Lung (tissue), 12 donors: ENCODE results near the gene SNX9. TPM values are rescaled to one million over a fixed set of nuclear protein-coding genes. Genes with fewer than 3 reads are reported as not detected.
"Not testable (repeated sequence)": the region's sequence is repeated elsewhere in the genome, so short reads cannot be mapped to it uniquely, and the experiment has no call there.

ENCODE experiments used
- ATAC-seq: fragments of 200-7000 bp; cut with Tn5 transposase; one replicate; pipeline ENCODE4 v1.9.1; 2020; ENCODE audit warnings: moderate number of reproducible peaks; ENCODE audit not compliant: insufficient read depth, low FRiP score
- DNase-seq, 3 donors: peaks; one replicate each; pipeline ENCODE4 v3.0.0-alpha.2; 2013 to 2017
- H3K27ac ChIP-seq, 2 donors: one replicate each; pipeline ENCODE4 v1.5.1; 2013; ENCODE audit warnings: mild to moderate bottlenecking in 2 of 2, moderate library complexity in 2 of 2, control low read depth in 1 of 2, inconsistent platforms in 1 of 2, low read depth in 1 of 2, low read length in 1 of 2
- H3K27me3 ChIP-seq, 3 donors: one replicate each; pipeline ENCODE4 v1.5.1; 2013; ENCODE audit warnings: low read length in 2 of 3; ENCODE audit not compliant: control insufficient read depth in 3 of 3, insufficient read depth in 3 of 3
- H3K36me3 ChIP-seq, 4 donors: one replicate each; pipeline ENCODE4 v1.5.1; 2013; ENCODE audit warnings: low read length in 4 of 4, mild to moderate bottlenecking in 1 of 4, moderate library complexity in 1 of 4; ENCODE audit not compliant: control insufficient read depth in 4 of 4, insufficient read depth in 4 of 4
- H3K4me1 ChIP-seq, 5 donors: one replicate each; pipeline ENCODE4 v1.5.1; 2013; ENCODE audit warnings: low read length in 5 of 5, mild to moderate bottlenecking in 2 of 5, moderate library complexity in 1 of 5; ENCODE audit not compliant: control insufficient read depth in 5 of 5, insufficient read depth in 5 of 5
- H3K4me3 ChIP-seq: one replicate; pipeline ENCODE4 v1.5.1; 2013; ENCODE audit warnings: mild to moderate bottlenecking, control low read depth, moderate library complexity
- H3K9ac ChIP-seq, 2 donors: one replicate each; pipeline ENCODE4 v1.5.1; 2013; ENCODE audit warnings: low read length in 2 of 2, control low read depth in 1 of 2; ENCODE audit not compliant: insufficient read depth in 1 of 2
- H3K9me3 ChIP-seq, 4 donors: one replicate each; pipeline ENCODE4 v1.5.1; 2013; ENCODE audit warnings: low read length in 3 of 4, mild to moderate bottlenecking in 1 of 4, moderate library complexity in 1 of 4; ENCODE audit not compliant: control insufficient read depth in 4 of 4, insufficient read depth in 3 of 4
- WGBS, 2 donors: extraction: QIAGEN DNeasy Blood & Tissue Kit; methylation state at CpG; one replicate each; pipeline ENCODE4 v1.1.7; 2013; 5-methylcytosine and 5-hydroxymethylcytosine counted together
- polyA plus RNA-seq, 2 donors: library from polyadenylated mRNA; stranded (reverse); fragments of 200-250 nt; gene quantifications; one replicate each; pipeline ENCODE4 v1.2.1, GENCODE V29; 2013
- total RNA-seq, 2 donors: library from RNA; depleted of rRNA in 1 of 2; stranded (reverse); fragments of >200 nt in 1 of 2; gene quantifications; one replicate each; pipeline ENCODE4 v1.2.1, GENCODE V29; 2014 to 2021
- TF ChIP-seq, protein P1 (sequence below): IDR thresholded peaks from 2 replicates; pipeline ENCODE4 v1.5.1; 2012; ENCODE audit warnings: mild to moderate bottlenecking; ENCODE audit errors: control extremely low read depth, extremely low read depth
- donor health status: control.
- donor health status: control.
- donor health status: Bipolar disorder and iron deficiency.
- donor health status: healthy.
- donor health status: DM: yes; HTN: yes; CAD: no.

SNX9 gene
- total and polyA plus RNA-seq, 4 donors: 13.8 to 35.0 (median 23.8) TPM

DNA sequence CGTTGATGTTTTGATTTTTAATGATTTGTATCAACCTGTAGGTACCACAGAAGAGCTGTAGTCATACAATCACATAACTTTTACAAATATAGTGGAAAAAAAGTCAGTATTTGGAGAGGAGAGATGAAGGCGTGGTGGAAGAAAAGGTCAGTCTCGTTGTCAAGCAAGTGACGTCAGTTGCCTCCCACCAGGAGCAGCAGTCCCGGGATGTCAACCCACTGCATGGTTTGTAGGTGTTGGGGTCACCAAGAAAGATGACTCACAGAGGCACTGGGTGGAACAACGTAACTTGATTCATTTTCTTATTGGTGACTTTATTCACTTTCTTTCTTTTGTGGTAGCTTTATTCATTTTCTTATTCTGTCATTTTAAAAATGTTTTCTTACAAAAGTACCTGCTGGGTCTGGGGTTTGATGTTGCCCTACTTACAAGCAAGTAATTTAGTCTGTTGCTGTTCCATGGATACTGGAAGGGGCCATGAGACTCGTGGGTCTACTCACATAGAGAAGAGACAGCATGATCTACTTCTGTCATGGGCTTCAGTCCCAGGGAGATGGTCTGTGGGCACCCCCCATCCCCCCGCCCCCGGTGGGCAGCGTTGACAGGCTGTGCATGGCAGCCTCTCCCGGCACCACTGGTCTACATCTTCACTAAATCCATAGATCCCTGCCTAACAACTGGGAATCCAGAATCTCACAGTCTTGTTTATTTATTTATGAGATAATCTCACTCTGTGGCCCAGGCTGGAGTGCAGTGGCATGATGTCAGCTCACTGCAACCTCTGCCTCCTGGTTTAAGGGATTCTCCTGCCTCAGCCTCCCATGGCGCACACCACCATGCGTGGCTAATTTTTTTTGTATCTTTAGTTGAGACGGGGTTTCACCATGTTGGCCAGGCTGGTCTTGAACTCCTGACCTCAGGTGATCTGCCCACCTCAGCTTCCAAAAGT is 122.2 kb downstream of the SNX9 start:
- Histone ChIP-seq H3K9me3 (peaks cover 0 to 4% (median 0%) of the 10 kb centered on the region in 4 donors), H3K27ac (no peak overlapping the region), H3K36me3 (peaks cover 5 to 30% (median 13%) of the 10 kb centered on the region in 4 donors), H3K4me1 (no peaks in the 10 kb centered on the region), H3K4me3 (no peak overlapping the region), H3K9ac (no peak overlapping the region), H3K27me3 (no peaks in the 10 kb centered on the region)
- DNase-seq (no peak), ATAC-seq (no peak)
- TF ChIP-seq, protein P1, sequence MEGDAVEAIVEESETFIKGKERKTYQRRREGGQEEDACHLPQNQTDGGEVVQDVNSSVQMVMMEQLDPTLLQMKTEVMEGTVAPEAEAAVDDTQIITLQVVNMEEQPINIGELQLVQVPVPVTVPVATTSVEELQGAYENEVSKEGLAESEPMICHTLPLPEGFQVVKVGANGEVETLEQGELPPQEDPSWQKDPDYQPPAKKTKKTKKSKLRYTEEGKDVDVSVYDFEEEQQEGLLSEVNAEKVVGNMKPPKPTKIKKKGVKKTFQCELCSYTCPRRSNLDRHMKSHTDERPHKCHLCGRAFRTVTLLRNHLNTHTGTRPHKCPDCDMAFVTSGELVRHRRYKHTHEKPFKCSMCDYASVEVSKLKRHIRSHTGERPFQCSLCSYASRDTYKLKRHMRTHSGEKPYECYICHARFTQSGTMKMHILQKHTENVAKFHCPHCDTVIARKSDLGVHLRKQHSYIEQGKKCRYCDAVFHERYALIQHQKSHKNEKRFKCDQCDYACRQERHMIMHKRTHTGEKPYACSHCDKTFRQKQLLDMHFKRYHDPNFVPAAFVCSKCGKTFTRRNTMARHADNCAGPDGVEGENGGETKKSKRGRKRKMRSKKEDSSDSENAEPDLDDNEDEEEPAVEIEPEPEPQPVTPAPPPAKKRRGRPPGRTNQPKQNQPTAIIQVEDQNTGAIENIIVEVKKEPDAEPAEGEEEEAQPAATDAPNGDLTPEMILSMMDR: no peak
- WGBS, 2 donors: 88 to 93% methylated on average over 14 of the region's 14 CpGs

DNA sequence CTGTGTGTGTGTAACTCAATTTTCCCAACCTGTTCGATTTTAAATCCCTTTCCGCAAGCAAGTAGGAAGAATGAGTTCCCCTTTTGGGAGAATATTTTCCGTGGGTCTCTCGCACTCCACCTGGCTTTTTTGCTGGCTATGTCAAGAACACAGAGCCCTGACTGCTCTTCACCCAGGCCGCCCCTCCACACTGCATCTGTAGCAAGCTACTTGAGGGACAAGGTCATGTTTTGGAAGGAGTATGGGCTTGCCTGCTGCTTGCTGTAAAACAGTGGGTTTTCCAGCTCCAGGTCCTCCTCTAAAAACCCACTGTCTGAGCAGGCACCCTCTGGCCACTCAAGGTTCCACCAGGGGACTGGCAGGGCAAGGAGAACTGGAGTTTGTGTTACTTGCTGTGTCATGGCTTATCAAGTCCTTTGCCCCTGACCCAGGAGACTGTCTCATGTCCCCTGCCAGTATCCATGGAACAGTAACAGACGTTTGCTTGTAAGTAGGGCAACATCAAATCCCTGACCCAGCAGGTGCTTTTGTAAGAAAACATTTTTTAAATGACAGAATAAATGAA is 123.1 kb downstream of the SNX9 start:
- 90 to 94% methylated on average over 6 of the region's 6 CpGs for WGBS, 2 donors
- TF ChIP-seq, protein P1: no peak
- no peak for ATAC-seq

DNA sequence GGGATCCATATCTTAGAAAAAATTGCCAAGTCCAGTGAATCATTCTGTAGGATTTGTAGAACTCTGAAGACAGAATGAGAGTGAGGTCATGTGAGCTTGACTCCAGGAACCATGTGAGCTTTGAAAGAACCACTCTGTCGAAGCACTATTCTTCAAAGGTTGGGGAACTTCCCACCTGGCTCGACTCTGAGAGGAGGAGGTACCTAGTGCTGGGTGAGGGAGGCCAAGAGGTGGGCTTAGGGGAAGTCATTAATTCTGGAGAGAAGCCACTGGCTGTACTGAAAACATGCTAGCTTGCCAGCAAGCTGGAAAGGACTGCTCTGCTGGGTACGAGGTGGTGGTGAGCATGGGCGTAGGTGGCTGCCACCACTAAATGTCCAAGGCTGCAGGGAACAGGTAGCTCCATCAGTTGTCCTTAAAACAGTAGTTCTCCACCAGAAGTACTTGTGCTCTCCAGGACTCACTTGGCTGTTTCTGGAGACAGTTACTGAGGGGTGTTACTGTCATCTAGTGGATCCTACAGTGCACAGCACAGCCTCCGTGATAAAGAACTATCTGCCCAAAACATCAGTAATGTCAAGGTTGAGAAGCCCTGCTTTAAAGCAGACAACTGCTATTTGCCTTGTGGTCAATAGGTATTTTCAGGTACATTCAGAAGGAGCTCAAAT is 124.0 kb downstream of the SNX9 start:
- peaks cover 0 to 4% (median 0%) of the 10 kb centered on the region in 4 donors for H3K9me3 ChIP-seq
- TF ChIP-seq, protein P1: no peak
- 52 to 53% methylated on average over 5 of the region's 5 CpGs for WGBS, 2 donors
- peak in 2 of 3 donors; percentile 37 to 60 for DNase-seq
- H3K4me3 ChIP-seq: no peak overlapping the region
- H3K27ac ChIP-seq: no peak overlapping the region
- no peak for ATAC-seq
- peaks cover 0 to 21% (median 8%) of the 10 kb centered on the region in 4 donors for H3K36me3 ChIP-seq
- no peaks in the 10 kb centered on the region for H3K27me3 ChIP-seq
- H3K9ac ChIP-seq: no peak overlapping the region
- no peaks in the 10 kb centered on the region for H3K4me1 ChIP-seq

More for the DNA sequence above, 123.1 kb downstream of the SNX9 start:
- Histone ChIP-seq H3K27me3 (no peaks in the 10 kb centered on the region), H3K9ac (no peak overlapping the region), H3K27ac (no peak overlapping the region), H3K4me3 (no peak overlapping the region), H3K4me1 (no peaks in the 10 kb centered on the region), H3K9me3 (peaks cover 0 to 4% (median 0%) of the 10 kb centered on the region in 4 donors), H3K36me3 (peaks cover 0 to 26% (median 11%) of the 10 kb centered on the region in 4 donors)
- no peak for DNase-seq

DNA sequence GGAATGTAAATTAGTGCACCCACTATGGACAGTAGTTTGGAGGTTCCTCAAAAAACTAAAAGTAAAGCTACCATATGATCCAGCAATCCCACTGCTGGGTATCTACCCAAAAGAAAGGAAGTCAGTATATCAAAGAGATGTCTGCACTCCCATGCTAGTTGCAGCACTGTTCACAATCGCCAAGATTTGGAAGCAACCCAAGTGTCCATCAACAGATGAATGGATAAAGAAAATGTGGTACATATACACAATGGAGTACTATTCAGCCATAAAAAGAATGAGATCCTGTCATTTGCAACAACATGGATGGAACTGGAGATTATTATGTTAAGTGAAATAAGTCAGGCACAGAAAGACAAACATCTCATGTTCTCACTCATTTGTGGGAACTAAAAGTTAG is 127.9 kb downstream of the SNX9 start:
- not testable (repeated sequence) for DNase-seq, H3K4me3 ChIP-seq, H3K4me1 ChIP-seq, ATAC-seq, H3K27me3 ChIP-seq, H3K9ac ChIP-seq, H3K9me3 ChIP-seq, H3K27ac ChIP-seq, H3K36me3 ChIP-seq
- 79 to 83% methylated on average over 1 of the region's 1 CpG for WGBS, 2 donors
